ENCODE results near the gene FLYWCH1.
"Not testable (repeated sequence)": the region's sequence is repeated elsewhere in the genome, so short reads cannot be mapped to it uniquely, and the experiment has no call there.

DNA sequence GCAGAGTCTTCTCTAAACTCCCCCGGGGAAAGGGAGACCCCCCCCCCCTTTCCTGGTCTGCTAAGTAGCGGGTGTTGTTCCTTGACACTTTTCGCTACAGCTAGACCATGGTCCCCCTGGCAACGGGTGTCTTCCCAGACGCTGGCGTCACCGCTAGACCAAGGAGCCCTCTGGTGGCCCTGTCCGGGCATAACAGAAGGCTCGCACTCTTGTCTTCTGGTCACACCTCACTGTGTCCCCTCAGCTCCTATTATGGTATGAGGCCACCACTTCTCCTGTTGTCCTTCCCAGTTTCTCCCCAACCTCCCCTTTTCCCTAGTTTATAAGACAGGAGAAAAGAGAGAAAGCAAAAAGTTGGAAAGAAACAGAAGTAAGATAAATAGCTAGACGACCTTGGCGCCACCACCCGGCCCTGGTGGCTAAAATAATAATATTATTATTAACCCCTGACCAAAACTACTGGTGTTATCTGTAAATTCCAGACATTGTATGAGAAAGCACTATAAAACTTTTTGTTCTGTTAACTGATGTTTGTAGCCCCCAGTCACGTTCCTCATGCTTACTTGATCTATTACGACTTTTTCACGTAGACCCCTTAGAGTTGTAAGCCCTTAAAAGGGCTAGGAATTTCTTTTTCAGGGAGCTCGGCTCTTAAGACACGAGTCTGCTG lies 4.5 kb upstream of the FLYWCH1 start:
- TF ChIP-seq HDAC2 (IDR thresholded peaks at IDR 0.05); FIP1L1 (IDR thresholded peaks at IDR 0.05; ENCODE audit: low read depth, low read length, poor library complexity, severe bottlenecking); ZNF780A (CRISPR knock-in tag; IDR thresholded peaks at IDR 0.05); NR2C2 (CRISPR knock-in tag; IDR thresholded peaks at IDR 0.05); NR2C2 (tag; IDR thresholded peaks at IDR 0.05); CEBPB (tag; IDR thresholded peaks at IDR 0.05); SNIP1 (IDR thresholded peaks at IDR 0.05; ENCODE audit: low read depth): not testable (repeated sequence)
- TF ChIP-seq, protein P1, sequence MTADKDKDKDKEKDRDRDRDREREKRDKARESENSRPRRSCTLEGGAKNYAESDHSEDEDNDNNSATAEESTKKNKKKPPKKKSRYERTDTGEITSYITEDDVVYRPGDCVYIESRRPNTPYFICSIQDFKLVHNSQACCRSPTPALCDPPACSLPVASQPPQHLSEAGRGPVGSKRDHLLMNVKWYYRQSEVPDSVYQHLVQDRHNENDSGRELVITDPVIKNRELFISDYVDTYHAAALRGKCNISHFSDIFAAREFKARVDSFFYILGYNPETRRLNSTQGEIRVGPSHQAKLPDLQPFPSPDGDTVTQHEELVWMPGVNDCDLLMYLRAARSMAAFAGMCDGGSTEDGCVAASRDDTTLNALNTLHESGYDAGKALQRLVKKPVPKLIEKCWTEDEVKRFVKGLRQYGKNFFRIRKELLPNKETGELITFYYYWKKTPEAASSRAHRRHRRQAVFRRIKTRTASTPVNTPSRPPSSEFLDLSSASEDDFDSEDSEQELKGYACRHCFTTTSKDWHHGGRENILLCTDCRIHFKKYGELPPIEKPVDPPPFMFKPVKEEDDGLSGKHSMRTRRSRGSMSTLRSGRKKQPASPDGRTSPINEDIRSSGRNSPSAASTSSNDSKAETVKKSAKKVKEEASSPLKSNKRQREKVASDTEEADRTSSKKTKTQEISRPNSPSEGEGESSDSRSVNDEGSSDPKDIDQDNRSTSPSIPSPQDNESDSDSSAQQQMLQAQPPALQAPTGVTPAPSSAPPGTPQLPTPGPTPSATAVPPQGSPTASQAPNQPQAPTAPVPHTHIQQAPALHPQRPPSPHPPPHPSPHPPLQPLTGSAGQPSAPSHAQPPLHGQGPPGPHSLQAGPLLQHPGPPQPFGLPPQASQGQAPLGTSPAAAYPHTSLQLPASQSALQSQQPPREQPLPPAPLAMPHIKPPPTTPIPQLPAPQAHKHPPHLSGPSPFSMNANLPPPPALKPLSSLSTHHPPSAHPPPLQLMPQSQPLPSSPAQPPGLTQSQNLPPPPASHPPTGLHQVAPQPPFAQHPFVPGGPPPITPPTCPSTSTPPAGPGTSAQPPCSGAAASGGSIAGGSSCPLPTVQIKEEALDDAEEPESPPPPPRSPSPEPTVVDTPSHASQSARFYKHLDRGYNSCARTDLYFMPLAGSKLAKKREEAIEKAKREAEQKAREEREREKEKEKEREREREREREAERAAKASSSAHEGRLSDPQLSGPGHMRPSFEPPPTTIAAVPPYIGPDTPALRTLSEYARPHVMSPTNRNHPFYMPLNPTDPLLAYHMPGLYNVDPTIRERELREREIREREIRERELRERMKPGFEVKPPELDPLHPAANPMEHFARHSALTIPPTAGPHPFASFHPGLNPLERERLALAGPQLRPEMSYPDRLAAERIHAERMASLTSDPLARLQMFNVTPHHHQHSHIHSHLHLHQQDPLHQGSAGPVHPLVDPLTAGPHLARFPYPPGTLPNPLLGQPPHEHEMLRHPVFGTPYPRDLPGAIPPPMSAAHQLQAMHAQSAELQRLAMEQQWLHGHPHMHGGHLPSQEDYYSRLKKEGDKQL (CRISPR knock-in tag; IDR thresholded peaks at IDR 0.05; ENCODE audit: borderline replicate concordance): not testable (repeated sequence)
- TF ChIP-seq, protein P2, sequence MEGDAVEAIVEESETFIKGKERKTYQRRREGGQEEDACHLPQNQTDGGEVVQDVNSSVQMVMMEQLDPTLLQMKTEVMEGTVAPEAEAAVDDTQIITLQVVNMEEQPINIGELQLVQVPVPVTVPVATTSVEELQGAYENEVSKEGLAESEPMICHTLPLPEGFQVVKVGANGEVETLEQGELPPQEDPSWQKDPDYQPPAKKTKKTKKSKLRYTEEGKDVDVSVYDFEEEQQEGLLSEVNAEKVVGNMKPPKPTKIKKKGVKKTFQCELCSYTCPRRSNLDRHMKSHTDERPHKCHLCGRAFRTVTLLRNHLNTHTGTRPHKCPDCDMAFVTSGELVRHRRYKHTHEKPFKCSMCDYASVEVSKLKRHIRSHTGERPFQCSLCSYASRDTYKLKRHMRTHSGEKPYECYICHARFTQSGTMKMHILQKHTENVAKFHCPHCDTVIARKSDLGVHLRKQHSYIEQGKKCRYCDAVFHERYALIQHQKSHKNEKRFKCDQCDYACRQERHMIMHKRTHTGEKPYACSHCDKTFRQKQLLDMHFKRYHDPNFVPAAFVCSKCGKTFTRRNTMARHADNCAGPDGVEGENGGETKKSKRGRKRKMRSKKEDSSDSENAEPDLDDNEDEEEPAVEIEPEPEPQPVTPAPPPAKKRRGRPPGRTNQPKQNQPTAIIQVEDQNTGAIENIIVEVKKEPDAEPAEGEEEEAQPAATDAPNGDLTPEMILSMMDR (IDR thresholded peaks at IDR 0.05 in 2 of 3, conservative IDR thresholded peaks at IDR 0.05 in 1 of 3; ENCODE audit: insufficient read depth in 2 of 3, low read depth in 1 of 3, low read length in 3 of 3): peak; percentile 47 to 61 (median 55); a peak in 5 of 6 replicates

Data from K562 (cell line).